CD4-positive, alpha-beta T cell (primary cell): ENCODE data around the gene SERGEF. TPM values are rescaled to one million over a fixed set of nuclear protein-coding genes. Genes with fewer than 3 reads are reported as not detected.

ENCODE experiments used
- ATAC-seq: fragments of 200-7000 bp; cut with Tn5 transposase; one replicate; pipeline ENCODE4 v1.10.0; 2022; ENCODE audit warnings: mild to moderate bottlenecking; ENCODE audit not compliant: poor library complexity
- CTCF ChIA-PET: fragments of 350-600 bp; sonication (Branson Sonifier 250); formaldehyde crosslinking; loops from one replicate; lab custom pipeline; 2021; ENCODE audit warnings: antibody characterized with exemption, inconsistent platforms; lab: Charles Lee
- POLR2A ChIA-PET: fragments of 350-600 bp; sonication (Branson Sonifier 250); formaldehyde crosslinking; loops from one replicate; lab custom pipeline; 2021; ENCODE audit warnings: antibody characterized with exemption, inconsistent platforms; lab: Charles Lee
- DNase-seq, 14 experiments: peaks; one replicate each; pipeline ENCODE4 v3.0.0-alpha.2; 2013 to 2020; ENCODE audit warnings: mixed read lengths in 2 of 14
- H3K27ac ChIP-seq, 2 donors: one replicate each; pipeline versions ENCODE4 v1.5.1 to v1.7.0; 2013; ENCODE audit warnings: low read length in 2 of 2, low read depth in 1 of 2, mild to moderate bottlenecking in 1 of 2
- H3K27me3 ChIP-seq, 2 experiments: 1 replicate in 1 of 2; 2 replicates in 1 of 2; pipeline versions ENCODE4 v1.6.1 to v1.7.0; 2013; ENCODE audit warnings: low read length in 2 of 2, control low read depth in 1 of 2, mild to moderate bottlenecking in 1 of 2, moderate library complexity in 1 of 2; ENCODE audit not compliant: insufficient read depth in 2 of 2, control insufficient read depth in 1 of 2
- H3K36me3 ChIP-seq: one replicate; pipeline ENCODE4 v1.6.1; 2013; ENCODE audit warnings: low read length, control low read depth; ENCODE audit not compliant: insufficient read depth
- H3K4me1 ChIP-seq: one replicate; pipeline ENCODE4 v1.6.1; 2013; ENCODE audit warnings: low read length, control low read depth; ENCODE audit not compliant: insufficient read depth
- H3K4me3 ChIP-seq: one replicate; pipeline ENCODE4 v1.5.1; 2013; ENCODE audit warnings: mild to moderate bottlenecking, low read length, moderate library complexity
- H3K9me3 ChIP-seq, 2 experiments: 1 replicate in 1 of 2; 2 replicates in 1 of 2; pipeline versions ENCODE4 v1.6.1 to v1.7.0; 2013; ENCODE audit warnings: low read length in 2 of 2, mild to moderate bottlenecking in 2 of 2, control low read depth in 1 of 2, moderate library complexity in 1 of 2; ENCODE audit not compliant: control insufficient read depth in 1 of 2, insufficient read depth in 1 of 2
- H3K27ac Mint-ChIP-seq: one replicate; pipeline ENCODE4 v1.8.0; 2020; ENCODE audit warnings: mixed read lengths
- H3K27me3 Mint-ChIP-seq: one replicate; pipeline ENCODE4 v1.8.0; 2021; ENCODE audit warnings: mixed read lengths
- H3K36me3 Mint-ChIP-seq: one replicate; pipeline ENCODE4 v1.8.0; 2021; ENCODE audit warnings: low read depth, mixed read lengths
- H3K4me1 Mint-ChIP-seq: one replicate; pipeline ENCODE4 v1.8.0; 2021; ENCODE audit warnings: low read depth, mixed read lengths
- H3K4me3 Mint-ChIP-seq: one replicate; pipeline ENCODE4 v1.8.0; 2020; ENCODE audit warnings: mild to moderate bottlenecking, mixed read lengths
- H3K9me3 Mint-ChIP-seq: one replicate; pipeline ENCODE4 v1.8.0; 2020; ENCODE audit warnings: mixed read lengths
- CTCF ChIP-seq: fragments of 200-600 bp; IDR thresholded peaks from one replicate; pipeline ENCODE4 v1.8.0; 2022; ENCODE audit warnings: antibody characterized with exemption, mild to moderate bottlenecking
- intact Hi-C, 2 experiments: fragments of 100-400 bp; cut with DNase I in 1 of 2; cut with micrococcal nuclease in 1 of 2; formaldehyde crosslinking; loops; one replicate each; pipeline versions ENCODE4 v1.15.1 to v1.9.0; 2023 to 2025; cut with DNase I, micrococcal nuclease
- total RNA-seq, 174 experiments: library from RNA in 2 of 174; stranded (reverse) in 2 of 174; gene quantifications; one replicate each; pipeline ENCODE4 v1.2.3 and lab custom pipeline; 2021 to 2026

Gene SERGEF
- total RNA-seq, 2 experiments from 2014 or later, result 35.2 to 37.1 TPM

DNA sequence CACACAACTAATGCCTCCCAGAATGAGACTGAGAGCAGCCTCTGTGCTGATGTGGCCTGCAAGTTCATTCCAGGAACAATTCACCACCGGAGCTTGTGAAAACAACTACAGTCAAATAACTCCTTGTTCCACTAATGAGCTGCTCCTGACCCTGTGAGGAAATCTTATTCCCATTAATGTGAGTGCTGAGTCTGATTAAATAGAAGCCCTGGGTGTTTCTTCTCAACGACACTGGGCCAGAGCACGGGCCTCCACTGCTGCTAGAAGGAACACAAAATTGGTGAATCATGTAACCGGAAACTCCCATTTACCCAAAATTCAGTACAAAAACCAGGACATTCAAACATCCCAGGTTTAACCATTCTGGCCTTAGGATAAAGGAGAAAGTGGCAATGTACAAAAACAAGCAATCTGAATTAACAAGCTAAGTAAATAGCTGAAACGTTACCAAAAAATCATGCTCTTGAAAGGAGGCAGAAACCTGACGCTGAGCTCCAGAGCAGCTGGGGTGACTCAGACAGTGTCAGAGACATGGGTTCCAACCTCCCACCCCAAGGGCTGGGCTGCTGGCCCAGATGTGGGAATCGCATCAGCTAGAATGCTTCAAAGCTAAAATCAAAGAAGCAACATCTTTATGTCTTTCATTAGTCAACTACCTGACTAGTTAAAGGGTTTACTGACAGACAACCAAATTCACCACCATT, 26.7 kb downstream of the SERGEF start:
- Histone ChIP-seq H3K36me3 (peaks cover 54% of the 10 kb centered on the region), H3K27me3 (no peaks in the 10 kb centered on the region), H3K4me1 (no peaks in the 10 kb centered on the region), H3K9me3 (no peaks in the 10 kb centered on the region), H3K27ac (no peak overlapping the region), H3K4me3 (no peak overlapping the region)
- Mint-ChIP-seq H3K27me3 (no peaks in the 10 kb centered on the region), H3K27ac (no peak overlapping the region), H3K9me3 (no peaks in the 10 kb centered on the region), H3K4me1 (no peaks in the 10 kb centered on the region), H3K4me3 (no peak overlapping the region), H3K36me3 (peaks cover 92% of the 10 kb centered on the region)
- ChIA-PET CTCF (no interaction called here), POLR2A (no interaction called here)
- DNase-seq, result no peak
- no peak for ATAC-seq
- no peak for TF ChIP-seq CTCF
- intact Hi-C loops, result no loop called here

DNA sequence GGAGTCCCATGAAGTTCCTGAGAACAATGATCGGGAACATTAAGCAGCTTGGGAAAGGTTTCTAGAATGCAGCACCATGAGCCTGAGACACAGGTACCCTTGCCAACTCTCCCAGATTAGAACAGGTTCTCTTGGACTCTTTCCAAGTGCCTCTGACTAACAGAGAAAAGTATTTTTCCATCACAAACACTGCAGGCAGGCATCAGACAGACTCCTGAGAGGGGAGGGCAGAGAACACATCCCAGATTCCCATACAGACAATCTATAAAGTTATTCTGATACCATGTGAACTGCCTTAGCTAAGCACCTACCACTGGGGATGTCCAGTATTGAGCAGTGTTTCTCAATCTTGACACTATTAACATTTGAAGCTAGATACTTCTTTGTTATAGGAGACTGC, 27.3 kb downstream of the SERGEF start:
- peaks cover 57% of the 10 kb centered on the region for H3K36me3 ChIP-seq
- intact Hi-C loops, result no loop called here
- no peaks in the 10 kb centered on the region for H3K27me3 Mint-ChIP-seq

DNA sequence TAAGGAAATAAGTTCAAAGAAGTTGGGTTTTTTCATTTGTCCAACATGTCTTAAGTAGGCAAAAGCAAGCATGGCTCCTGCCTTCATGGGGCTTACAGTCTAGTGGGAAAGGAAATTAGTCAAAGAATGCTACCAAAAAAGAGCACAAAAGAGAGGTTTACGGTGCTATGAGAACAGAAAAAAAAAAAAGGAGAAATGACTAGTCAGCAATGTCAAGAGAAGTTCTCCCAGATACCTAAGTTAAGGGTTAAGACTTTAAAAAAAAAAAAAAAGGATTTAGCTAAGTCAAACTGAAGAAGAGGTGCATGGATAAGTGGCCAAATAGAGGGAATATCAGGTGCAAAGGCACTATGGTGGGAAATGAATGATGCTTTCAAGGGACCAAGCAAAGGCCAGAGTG, 29.3 kb downstream of the SERGEF start:
- H3K27ac ChIP-seq, result no peak overlapping the region
- peaks cover 50% of the 10 kb centered on the region for H3K36me3 ChIP-seq
- ChIA-PET POLR2A (no interaction called here), CTCF (no interaction called here)
- Mint-ChIP-seq H3K27me3 (no peaks in the 10 kb centered on the region), H3K4me1 (peaks cover 7% of the 10 kb centered on the region), H3K36me3 (peaks cover 87% of the 10 kb centered on the region), H3K27ac (no peak overlapping the region), H3K9me3 (no peaks in the 10 kb centered on the region), H3K4me3 (no peak overlapping the region)
- ATAC-seq, result no peak
- no peak for DNase-seq
- H3K9me3 ChIP-seq, result no peaks in the 10 kb centered on the region
- no peak overlapping the region for H3K4me3 ChIP-seq
- H3K27me3 ChIP-seq, result no peaks in the 10 kb centered on the region
- intact Hi-C loops, result loop anchor here in 1 of 2 experiments (5.0 kb wide), 1 partner anchor 751 kb away; no protein-coding TSS in a partner anchor
- TF ChIP-seq CTCF, result no peak
- peaks cover 6% of the 10 kb centered on the region for H3K4me1 ChIP-seq

More for the DNA sequence above, 27.3 kb downstream of the SERGEF start:
- H3K4me1 ChIP-seq, result no peaks in the 10 kb centered on the region
- H3K9me3 ChIP-seq, result no peaks in the 10 kb centered on the region
- Mint-ChIP-seq H3K9me3 (no peaks in the 10 kb centered on the region), H3K4me1 (no peaks in the 10 kb centered on the region), H3K36me3 (peaks cover 92% of the 10 kb centered on the region), H3K27ac (no peak overlapping the region), H3K4me3 (no peak overlapping the region)
- TF ChIP-seq CTCF, result no peak
- no peaks in the 10 kb centered on the region for H3K27me3 ChIP-seq
- H3K4me3 ChIP-seq, result no peak overlapping the region
- no peak for ATAC-seq
- no peak for DNase-seq
- H3K27ac ChIP-seq, result no peak overlapping the region
- ChIA-PET CTCF (no interaction called here), POLR2A (no interaction called here)
